GM03348 (cell line): ENCODE results near the gene ERG.

Experiments used
- DNase-seq: peaks from one replicate; pipeline ENCODE4 v3.0.0; 2012; ENCODE audit warnings: low spot score

ERG gene

DNA sequence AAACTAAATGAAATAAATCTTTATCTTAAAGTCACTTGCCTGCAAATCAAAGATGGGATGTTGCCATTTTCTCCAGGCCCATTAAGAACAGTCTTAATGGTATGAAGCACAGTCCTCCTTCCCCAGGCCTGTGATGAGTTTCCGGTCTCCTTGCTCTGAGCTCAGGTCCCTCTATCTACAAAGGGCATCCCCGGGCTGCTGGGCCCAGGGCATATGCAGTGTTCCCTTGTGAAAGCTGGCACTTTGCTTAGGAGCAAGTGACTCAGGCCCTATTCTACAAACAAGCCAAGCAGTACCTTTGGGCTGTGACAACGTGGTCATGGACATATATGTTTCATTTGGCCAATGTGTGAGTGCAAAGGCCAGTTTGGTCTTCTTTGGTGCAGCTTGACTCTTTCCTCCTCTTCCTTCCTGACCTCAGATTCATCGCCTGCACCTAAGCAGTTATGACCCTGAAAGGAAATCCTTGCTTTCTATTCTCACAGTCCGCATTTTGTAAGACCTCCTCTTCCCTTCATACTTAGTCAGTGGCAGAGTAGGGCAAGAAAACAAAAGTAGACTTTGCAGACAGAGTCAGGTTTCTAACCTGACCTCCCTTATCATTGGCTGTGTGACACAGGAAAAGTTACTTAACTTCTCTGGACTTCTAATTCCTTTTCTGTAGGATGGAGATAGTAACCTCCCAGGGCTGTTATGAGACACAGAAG, 109.5 kb downstream of the ERG start:
- no peak for DNase-seq

DNA sequence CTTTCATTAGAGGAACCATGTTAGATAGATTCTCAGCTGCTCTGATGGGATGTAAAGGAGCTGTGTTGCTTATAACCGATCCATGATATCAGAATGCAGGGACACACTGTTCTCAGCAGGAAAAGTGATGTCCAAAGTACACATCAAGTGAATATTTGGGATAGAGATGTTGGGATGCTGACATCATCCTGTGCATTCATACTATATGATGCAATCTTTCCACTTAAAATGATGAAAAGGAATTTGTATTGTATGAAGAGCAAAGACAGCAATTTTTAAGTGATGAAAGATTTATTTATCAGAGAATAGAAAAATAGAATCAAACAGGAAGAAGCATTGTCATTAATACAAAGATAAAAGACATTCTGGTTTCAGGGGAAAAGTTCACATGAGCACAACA, 110.1 kb downstream of the ERG start:
- DNase-seq, result peak; percentile 33

DNA sequence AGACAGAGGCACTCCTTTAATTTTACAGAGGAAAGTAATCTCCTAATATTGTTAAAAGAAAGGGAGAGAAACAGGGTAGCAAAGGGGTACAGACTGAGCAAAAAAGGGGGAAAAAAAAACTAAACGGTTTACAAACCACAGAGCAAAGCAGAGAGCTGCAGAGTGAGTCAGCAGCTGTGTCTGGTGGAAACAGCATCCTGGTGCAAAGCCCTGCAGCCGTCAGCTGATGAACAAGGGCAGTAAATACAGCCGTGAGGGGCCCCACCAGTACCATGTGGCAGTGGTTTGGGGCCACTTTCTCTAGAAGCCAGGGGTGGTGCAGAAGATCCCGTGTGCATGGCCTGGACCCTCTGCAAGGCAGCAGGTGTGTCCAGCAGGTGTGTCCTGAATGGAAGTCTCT, 111.3 kb downstream of the ERG start:
- peak; percentile 27 for DNase-seq

DNA sequence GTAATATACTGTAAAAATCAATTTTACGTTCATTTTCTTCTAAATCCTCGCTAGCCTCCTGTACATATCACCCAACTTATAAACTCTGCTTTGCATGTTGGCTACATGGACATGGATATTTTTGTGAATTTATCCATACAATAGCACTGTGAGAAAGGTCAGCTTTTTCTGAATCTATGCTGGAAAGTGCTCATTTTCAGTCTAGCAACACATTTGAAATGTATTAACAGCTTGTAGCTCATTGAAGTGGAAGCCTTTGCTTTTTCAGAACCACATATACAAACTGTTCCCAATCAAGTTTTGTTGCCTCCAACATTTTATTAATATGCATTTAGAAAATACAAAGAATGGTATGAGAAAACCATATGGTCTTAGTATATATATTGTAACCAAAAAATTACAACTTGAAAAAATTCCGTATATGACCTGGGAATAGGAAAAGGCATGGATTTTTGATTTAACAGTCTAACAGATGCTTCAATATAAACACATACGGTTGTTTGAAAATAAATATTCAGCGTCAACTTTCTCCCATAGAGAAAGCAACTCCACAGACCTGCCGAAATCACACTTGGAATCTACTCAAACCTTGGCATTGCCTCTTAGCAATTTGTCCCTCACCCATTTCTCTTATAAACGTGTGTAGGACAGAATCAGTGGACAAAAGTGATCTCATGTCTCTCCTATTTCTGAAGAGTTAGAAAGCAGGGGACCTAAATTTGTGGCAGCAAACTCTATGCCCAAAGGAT, 112.7 kb downstream of the ERG start:
- DNase-seq, result no peak

DNA sequence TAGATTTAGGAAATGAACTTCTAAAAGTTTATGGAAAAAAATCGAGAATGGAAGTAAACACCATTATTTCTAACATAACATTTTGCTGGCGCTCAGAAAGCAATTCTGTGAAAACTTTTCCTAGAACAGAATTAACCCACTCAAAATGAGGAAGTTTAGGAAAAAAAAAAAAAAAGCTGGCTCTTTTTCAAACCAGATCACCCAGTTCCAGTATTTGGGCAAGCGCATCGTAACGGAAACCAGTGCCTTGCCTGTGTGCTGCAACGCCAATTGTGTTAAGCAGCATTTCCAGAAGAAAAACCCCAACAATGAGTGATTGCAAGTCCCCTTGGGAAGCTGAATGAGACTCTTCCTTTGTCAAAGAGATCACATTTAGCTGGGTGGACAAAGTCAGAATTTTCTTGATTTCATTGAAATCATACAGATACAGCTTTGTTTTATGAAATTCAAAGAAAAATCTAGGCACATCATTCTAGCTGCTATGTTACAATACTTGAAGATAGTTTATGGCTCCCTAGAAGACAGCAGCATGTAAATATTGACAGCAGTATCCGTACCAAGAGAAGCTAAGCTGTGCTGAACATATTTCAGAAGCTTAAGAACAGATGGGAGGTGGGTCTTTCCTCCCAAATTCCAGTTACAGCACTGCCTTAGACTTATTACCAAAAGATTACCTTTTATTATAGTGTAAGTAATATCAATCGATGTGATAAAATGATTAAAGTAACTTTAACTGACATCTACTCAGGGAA, 113.4 kb downstream of the ERG start:
- DNase-seq, result no peak

DNA sequence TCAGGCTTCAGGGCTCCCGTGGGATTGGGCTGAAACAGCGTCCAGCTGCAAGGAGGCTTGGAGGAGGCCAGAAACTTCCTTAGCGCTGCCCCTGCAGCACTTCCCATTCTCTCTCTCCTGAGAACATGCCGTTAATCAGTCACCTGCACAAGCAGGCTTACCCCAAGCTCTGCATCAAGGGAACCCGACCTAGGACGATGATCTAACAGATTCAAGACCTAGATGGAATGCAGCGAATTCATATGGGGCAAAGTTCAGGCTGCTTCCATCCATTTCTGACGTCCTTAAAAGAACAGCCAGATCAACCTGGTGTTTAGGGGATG, 114.1 kb downstream of the ERG start:
- no peak for DNase-seq

DNA sequence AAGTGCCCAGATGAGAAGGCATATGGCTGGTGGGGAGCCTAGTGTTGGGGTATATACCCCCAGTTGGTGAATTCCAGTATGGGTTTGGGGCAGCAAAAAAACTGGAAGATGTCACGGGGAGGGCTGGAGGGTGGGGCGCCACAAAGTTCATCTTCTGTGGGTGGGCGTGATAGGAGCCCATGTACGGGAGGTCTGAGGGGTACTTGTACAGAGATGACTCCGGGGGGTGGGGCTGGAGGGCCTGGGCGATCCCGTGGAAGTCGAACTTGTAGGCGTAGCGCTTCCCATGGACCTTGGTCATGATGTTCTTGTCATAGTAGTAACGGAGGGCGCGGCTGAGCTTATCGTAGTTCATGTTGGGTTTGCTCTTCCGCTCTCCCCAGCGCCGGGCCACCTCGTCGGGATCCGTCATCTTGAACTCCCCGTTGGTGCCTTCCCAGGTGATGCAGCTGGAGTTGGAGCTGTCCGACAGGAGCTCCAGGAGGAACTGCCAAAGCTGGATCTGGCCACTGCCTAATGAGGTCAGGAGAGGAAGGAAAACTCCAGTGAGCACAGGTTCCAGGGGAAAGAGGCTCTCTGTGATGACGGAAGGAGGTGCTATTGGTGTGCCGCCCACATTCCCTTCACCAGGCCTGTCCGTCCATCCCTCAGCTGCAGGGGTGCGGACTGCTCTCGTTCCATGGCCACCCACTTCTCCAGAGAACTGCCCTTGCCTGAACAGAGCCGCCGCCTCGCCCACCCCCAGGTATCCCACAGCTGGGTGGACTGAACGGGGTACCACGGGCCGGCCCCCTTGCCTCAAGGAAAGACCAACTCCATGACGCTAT, 114.7 kb downstream of the ERG start:
- DNase-seq, result no peak

DNA sequence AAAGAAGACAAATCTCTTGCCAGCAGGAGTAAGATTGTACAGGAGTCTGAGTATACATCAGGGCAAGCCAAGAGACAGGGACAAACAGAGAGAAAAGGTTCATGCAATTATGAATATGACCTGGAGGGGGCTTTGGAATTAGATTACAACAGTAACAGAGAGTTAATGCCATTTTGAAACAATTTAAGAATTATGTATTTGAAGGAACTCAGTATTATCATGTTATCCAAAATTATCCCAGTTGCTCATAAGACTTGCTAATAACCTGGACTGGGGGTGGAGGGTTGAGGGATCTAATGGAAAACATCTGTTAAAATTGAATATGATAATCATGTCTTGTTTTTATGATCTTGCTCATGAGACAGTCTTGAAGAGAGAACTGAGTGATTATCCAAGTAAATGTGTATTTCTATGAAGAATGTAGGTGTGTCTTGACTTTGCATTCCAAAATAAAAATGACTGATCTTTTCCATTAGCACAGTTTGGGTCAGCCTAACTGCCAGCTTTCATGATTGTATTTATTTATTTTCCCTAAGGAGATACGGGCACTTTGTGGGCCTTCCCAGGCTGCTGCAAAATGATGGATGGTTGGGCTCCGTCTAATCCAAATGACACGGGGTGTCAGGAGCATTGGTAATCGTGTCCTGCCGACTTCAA, 117.7 kb downstream of the ERG start:
- peak; percentile 58 for DNase-seq

DNA sequence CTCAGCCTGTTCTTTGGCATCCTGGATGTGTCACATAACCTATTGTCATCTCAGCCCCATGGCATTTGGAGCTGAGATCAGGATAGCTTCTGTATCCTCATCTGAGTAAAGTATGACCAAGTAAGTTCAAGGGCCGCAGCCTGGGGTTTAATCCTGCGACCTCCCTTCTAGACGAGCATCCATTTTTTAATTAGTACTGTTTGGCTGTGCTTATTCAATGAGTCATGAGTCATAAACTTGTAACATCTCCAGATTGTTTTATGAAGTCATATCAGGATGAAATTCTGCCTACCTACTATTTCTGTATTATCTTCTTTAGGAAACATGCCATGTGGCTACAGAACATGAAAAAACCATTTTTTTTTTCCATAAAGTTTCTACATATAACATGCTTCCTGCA, 119.1 kb downstream of the ERG start:
- peak; percentile 30 for DNase-seq

DNA sequence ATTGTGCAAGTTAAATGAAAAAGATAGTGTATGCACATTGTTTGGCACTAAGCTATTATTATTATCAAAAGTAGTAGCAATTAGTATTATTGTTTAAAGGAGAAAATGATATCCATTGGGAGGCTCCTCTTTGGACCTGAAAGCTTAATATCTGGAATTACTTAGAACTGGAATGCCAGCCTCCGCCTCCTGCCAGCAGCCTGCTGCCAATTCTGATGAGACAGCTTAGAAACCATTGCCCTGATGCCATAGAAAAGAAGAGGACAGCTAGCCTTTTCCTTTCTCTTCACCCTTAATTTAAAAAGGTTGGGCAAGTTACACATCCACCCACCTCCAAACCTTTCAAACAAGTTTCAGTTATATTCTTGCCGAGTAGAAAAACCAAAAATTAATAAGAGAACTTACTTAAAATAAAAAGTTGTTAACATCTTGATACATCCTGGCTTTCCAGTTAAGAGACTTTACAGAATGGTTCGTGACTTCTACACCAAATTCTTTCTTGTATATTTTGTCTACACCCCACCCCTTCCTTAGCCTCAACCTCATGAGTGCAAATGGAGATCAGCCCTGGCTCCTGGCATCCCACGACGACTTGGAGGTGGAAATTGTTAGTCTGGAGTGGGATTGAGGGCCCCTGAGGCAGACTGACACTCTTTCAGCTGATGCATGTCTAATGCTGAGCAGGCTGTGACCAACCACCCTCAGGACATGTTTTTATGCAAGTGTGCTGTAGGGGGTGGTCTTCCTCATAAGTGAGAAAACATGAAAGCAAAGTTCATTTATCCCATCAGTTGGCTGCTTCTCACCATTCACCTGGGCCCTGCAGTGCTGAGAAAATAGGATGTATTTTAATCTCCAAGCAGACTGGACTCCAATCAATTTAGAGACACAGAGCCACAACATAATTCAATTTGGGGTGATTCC, 120.8 kb downstream of the ERG start:
- peak; percentile 48 for DNase-seq

DNA sequence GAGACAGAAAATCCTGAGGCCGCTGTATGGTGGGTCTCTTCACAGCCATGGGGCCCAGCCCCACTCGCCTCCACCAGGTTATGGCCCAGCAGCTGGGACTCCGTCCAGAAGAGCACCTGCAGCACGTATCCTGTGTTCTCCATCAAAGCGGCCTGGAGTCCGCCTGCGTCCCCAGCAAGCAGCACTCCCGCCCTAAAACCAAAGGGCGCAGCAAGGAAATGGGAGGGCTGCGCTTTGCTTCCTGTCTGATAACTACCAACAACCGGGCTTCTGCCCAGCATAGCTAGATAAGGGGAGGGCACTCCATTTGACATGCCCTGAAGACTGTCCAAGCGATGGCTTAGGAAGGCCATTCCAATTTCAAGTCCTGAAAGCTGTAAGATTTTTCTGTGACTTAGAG, 121.6 kb downstream of the ERG start:
- no peak for DNase-seq

DNA sequence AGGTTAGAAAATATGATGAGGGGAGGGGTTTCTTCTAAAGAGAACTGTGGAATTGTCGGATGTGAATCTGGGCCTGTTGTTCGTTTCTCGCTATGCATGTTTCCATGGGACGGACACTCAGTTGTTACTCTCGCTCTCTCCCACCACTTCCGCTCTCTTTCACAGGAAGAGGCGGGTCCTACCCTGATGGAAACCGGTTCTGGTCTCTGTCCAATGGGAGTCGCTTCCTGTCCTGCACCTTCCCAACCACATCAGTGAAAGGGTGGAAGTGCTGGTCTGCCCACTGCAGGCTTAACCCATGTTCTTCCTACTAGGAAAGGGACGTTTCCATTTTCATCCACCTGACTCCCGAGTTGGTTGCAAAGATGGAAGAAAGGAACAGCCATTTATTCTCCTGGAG, 122.0 kb downstream of the ERG start:
- no peak for DNase-seq

DNA sequence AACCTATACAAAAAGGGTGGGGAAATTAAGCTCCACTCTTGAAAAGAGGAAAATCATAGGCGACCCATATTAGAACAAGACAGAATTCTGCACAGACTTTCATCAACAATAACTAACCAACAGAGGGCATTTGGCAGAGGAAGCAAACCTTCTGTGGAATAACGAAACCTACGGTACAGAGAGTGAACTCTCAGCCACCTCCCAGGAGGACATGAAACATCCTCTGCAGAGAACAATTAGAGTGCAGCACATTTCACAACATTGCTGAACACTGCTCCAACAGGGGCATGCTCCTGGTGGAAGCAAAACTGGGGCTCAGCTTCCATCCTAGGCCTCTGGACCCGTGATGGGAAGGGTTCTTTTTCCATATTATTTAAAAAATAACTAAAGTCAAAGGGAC, 130.6 kb downstream of the ERG start:
- DNase-seq, result no peak

DNA sequence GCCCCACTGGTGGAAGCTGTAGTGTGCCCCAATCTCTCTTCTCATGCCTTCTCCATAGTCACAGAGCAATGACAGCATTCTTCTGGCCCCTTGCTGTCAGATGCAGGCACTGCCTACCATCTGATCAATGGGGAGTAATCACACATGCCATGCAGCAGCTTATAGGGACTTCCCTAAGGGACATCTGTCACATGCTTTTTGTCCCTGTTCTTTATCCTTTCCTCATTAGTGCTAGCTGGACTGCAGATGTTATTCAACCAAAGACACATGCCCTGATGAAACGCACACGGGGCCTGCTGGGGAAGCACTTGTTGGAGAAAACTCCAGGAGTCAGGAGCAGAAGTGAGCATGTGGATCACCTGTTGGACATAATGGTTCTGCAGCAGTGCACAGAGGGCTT, 132.8 kb downstream of the ERG start:
- DNase-seq, result no peak

DNA sequence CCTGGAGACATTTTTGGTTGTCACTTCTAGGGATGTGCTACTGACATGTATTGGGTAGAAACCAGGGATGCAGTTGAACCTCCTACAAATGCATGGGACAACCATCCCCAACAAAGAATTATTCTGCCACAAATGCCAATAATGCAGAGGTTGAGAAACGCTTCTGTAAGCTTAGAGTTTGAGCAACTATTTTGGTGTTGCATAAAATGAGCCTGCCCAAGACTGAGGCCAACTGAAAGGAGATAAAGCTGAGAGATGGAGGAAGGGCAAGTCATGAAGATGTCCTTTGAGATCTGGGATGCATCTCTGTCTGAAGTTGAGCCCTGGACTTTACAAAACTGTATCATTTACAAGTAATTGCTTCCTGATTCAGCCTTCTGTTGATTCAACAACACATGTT, 134.6 kb downstream of the ERG start:
- DNase-seq, result no peak

DNA sequence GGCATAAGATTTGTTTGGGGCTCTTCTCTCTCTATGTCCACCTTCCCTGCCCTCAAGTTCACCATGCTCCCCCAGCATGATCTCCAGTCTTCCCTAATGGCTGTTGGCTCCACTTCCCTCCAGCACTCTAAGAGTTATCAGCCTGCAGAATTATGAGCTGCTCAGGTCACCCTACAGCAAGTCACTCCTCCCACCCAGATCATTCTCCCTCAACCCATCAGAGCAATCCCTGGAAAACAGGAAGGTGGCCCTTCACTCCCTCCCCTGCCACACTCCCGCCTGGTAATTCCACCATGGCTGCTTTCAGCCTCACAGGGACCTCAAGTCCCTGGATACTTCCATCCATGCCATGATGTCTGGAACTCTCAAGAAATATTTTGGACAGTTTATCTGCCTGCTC, 137.0 kb downstream of the ERG start:
- DNase-seq, result no peak

DNA sequence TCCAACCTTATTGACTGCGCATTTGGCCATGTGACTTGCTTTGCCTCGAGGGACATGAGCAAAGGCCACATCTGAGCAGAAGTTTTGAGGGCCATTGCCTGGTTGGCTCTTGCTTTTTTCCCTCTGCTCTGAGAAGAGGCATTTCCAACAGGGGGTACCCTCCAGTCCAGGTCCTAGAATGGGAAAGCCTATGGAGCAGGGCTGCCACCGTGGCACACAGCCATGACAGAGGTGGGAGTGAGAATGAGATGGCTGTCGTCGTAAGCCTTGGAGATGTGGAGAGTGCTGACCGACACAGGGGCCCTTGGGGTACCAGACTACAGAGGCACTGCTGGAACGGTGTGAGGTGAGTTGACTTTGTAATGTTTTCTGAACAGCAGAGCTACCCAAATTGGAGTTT, 138.4 kb downstream of the ERG start:
- DNase-seq, result no peak

DNA sequence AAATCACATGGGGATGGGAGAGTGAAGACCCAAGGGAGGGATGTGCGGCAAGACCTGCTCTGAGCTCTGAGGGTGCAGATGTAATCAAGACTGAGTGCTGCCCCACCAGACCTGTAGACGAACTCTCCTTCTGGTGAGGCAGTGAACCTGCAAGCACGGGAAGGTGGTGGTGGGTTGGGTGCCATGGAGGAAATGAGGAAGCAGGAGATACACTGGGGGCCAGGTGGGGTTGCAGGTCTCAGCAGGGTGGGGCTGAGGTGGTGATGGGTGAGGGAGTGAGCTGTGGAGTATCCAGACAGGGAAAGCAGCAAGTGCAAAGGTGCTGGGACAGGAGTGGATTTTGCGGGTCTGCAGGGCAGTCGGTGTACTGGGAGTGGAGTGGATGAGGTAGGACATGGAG, 139.2 kb downstream of the ERG start:
- DNase-seq, result no peak

DNA sequence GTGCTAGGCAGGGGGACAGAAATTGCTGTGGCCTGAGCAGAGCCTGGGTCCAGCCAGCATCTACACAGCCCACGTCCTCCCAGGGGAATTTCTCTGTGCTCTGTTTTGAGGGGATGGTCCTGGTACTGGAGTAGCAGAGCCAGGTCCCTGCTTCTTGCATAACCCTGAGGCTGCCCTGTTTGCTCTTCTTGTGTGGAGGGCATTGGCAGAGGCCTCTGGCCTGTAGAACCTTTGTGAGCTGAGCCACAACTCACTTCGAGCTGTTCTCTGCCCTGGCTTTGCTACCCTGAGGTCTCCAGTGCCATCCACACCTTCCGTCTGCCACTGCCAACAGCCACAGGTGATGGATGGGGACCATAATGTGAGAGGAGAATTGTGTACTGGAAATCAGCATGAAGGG, 139.6 kb downstream of the ERG start:
- DNase-seq, result no peak

DNA sequence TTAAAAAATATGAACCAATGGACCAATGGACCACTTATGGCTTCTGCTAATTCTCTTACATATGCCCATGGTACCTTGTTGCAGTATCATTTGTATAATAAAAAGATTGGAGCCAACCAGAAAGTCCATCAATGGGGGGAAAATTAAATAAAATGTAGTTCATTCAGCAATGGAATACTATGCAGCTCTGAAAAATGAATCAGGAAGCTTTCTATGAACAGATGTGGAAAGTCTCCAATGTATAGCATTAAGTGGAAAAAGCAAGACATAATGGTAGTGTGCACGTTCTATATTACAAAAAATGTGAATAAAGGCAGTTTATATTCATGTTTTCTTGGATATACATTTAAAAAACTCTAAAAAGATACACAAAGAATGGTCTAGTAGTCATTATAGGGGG, 140.2 kb downstream of the ERG start:
- no peak for DNase-seq
